IMR-90 (cell line): ENCODE data around the gene GDF3. TPM values are rescaled to one million over a fixed set of nuclear protein-coding genes. Genes with fewer than 3 reads are reported as not detected.

ENCODE experiments used
- ATAC-seq: fragments of 200-7000 bp; cut with Tn5 transposase; 2 replicates; pipeline ENCODE4 v1.9.1; 2020; ENCODE audit warnings: low read depth, mild to moderate bottlenecking, moderate library complexity
- BruUV-seq: library from RNA; stranded (reverse); fragments of 400-500 nt; replicated peaks from 2 replicates; lab custom pipeline; 2021; lab: Mats Ljungman, UMichigan
- CTCF ChIA-PET: fragments of 300-600 bp; formaldehyde crosslinking; extraction: SDS; loops from one replicate; lab custom pipeline; 2021; ENCODE audit warnings: antibody characterized with exemption; lab: Yijun Ruan, JAX
- POLR2A ChIA-PET: fragments of 300-600 bp; sonication (Branson Sonifier 250); formaldehyde crosslinking; loops from one replicate; lab custom pipeline; 2022; ENCODE audit warnings: antibody characterized with exemption; ENCODE audit not compliant: unreplicated experiment; lab: Charles Lee
- DNase-seq: peaks from one replicate; pipeline ENCODE4 v3.0.0; 2013
- H2AFZ ChIP-seq: replicated peaks from 2 replicates; pipeline ENCODE3; 2013; ENCODE audit warnings: low read length, mild to moderate bottlenecking; ENCODE audit not compliant: poor library complexity
- H2AK5ac ChIP-seq: 2 replicates; pipeline ENCODE4 v1.6.1; 2013; ENCODE audit warnings: low read depth, low read length, inconsistent platforms
- H2AK9ac ChIP-seq: replicated peaks from 2 replicates; pipeline ENCODE3; 2013; ENCODE audit warnings: mild to moderate bottlenecking, low read depth, low read length, moderate library complexity; ENCODE audit not compliant: poor library complexity
- H2BK120ac ChIP-seq: 2 replicates; pipeline ENCODE4 v1.6.1; 2013; ENCODE audit warnings: low read depth, low read length, inconsistent platforms
- H2BK15ac ChIP-seq: 3 replicates; pipeline ENCODE4 v1.6.1; 2013; ENCODE audit warnings: low read depth, low read length, inconsistent platforms
- H2BK20ac ChIP-seq: 2 replicates; pipeline ENCODE4 v1.6.1; 2013; ENCODE audit warnings: low read depth, mild to moderate bottlenecking, inconsistent platforms, low read length, moderate library complexity
- H2BK5ac ChIP-seq: 2 replicates; pipeline ENCODE4 v1.6.1; 2013; ENCODE audit warnings: mild to moderate bottlenecking, low read depth, low read length, inconsistent platforms; ENCODE audit not compliant: poor library complexity, severe bottlenecking
- H3K14ac ChIP-seq: replicated peaks from 2 replicates; pipeline ENCODE4 v1.6.1; 2013; ENCODE audit warnings: low read depth, low read length, inconsistent platforms
- H3K18ac ChIP-seq: 2 replicates; pipeline ENCODE4 v1.6.1; 2013; ENCODE audit warnings: low read depth, low read length, control low read depth
- H3K23ac ChIP-seq: 2 replicates; pipeline ENCODE4 v1.6.1; 2013; ENCODE audit warnings: low read depth, low read length, inconsistent platforms
- H3K27ac ChIP-seq: 2 replicates; pipeline ENCODE4 v1.5.1; 2013; ENCODE audit warnings: mild to moderate bottlenecking, control low read depth, low read length; ENCODE audit not compliant: insufficient read depth
- H3K27me3 ChIP-seq: 2 replicates; pipeline ENCODE4 v1.6.1; 2013; ENCODE audit warnings: low read length; ENCODE audit not compliant: control insufficient read depth, insufficient read depth
- H3K36me3 ChIP-seq: 2 replicates; pipeline ENCODE4 v1.6.1; 2013; ENCODE audit warnings: low read length, mixed read lengths; ENCODE audit not compliant: control insufficient read depth, insufficient read depth
- H3K4ac ChIP-seq: 2 replicates; pipeline ENCODE4 v1.6.1; 2013; ENCODE audit warnings: low read depth, low read length, inconsistent platforms
- H3K4me1 ChIP-seq: 2 replicates; pipeline ENCODE4 v1.6.1; 2013; ENCODE audit warnings: low read length, mixed read lengths; ENCODE audit not compliant: control insufficient read depth, insufficient read depth
- H3K4me2 ChIP-seq: 2 replicates; pipeline ENCODE4 v1.6.1; 2013; ENCODE audit warnings: low read depth, mild to moderate bottlenecking, control low read depth, low read length, moderate library complexity
- H3K4me3 ChIP-seq: 2 replicates; pipeline ENCODE4 v1.5.1; 2013; ENCODE audit warnings: low read depth, mild to moderate bottlenecking, control low read depth, low read length, moderate library complexity; ENCODE audit not compliant: insufficient read depth
- H3K56ac ChIP-seq: 2 replicates; pipeline ENCODE4 v1.6.1; 2013; ENCODE audit warnings: low read length, inconsistent platforms; ENCODE audit not compliant: insufficient read depth; ENCODE audit errors: extremely low read depth
- H3K79me1 ChIP-seq, 2 experiments: 2 replicates each; pipeline ENCODE4 v1.6.1; 2013; ENCODE audit warnings: low read length in 2 of 2, inconsistent platforms in 1 of 2, low read depth in 1 of 2
- H3K9ac ChIP-seq: 2 replicates; pipeline ENCODE4 v1.6.1; 2013; ENCODE audit warnings: low read depth, low read length, control low read depth
- H3K9me1 ChIP-seq: 2 replicates; pipeline ENCODE4 v1.6.1; 2013; ENCODE audit warnings: low read length, inconsistent platforms; ENCODE audit not compliant: insufficient read depth
- H3K9me3 ChIP-seq: 2 replicates; pipeline ENCODE4 v1.6.1; 2013; ENCODE audit warnings: low read length; ENCODE audit not compliant: control insufficient read depth, insufficient read depth
- H4K20me1 ChIP-seq: 2 replicates; pipeline ENCODE4 v1.6.1; 2013; ENCODE audit warnings: low read length, inconsistent platforms; ENCODE audit not compliant: insufficient read depth
- H4K5ac ChIP-seq: 2 replicates; pipeline ENCODE4 v1.6.1; 2013; ENCODE audit warnings: mild to moderate bottlenecking, low read depth, low read length, control low read depth
- H4K8ac ChIP-seq, 2 experiments: 2 replicates each; pipeline ENCODE4 v1.6.1; 2013; ENCODE audit warnings: low read depth in 2 of 2, low read length in 2 of 2, control low read depth in 1 of 2, inconsistent platforms in 1 of 2
- H4K91ac ChIP-seq: 2 replicates; pipeline ENCODE4 v1.6.1; 2013; ENCODE audit warnings: low read depth, low read length, inconsistent platforms; ENCODE audit not compliant: insufficient read depth
- CEBPB ChIP-seq: IDR thresholded peaks from 2 replicates; pipeline ENCODE4 v1.6.1; 2012; ENCODE audit warnings: low read depth, low read length, improper control_type of control experiment
- RCOR1 ChIP-seq: IDR thresholded peaks from 2 replicates; pipeline ENCODE4 v1.6.1; 2012; ENCODE audit warnings: mild to moderate bottlenecking, low read length, improper control_type of control experiment; ENCODE audit not compliant: insufficient replicate concordance
- WGBS, 2 experiments: methylation state at CpG; one replicate each; pipeline versions ENCODE4 v1.1.5 to v1.1.7; 2013; ENCODE audit warnings: missing lambda C conversion rate in 2 of 2; ENCODE audit not compliant: insufficient read length in 1 of 2; ENCODE audit errors: extremely low coverage in 2 of 2; 5-methylcytosine and 5-hydroxymethylcytosine counted together
- dilution Hi-C: fragments of 300-500 bp; cut with HindIII; formaldehyde crosslinking; loops from one replicate; pipeline ENCODE4 v1.14.3; 2018; ENCODE audit warnings: low sequenced_read_pairs; ENCODE audit not compliant: unreplicated experiment
- in situ Hi-C: fragments of 300-500 bp; cut with MboI; formaldehyde crosslinking; loops from 3 replicates; pipeline ENCODE4 v1.14.3; 2019; ENCODE audit warnings: low sequenced_read_pairs, inconsistent platforms, mixed read lengths
- intact Hi-C: fragments of 100-400 bp; cut with micrococcal nuclease; formaldehyde crosslinking; loops from 2 replicates; pipeline ENCODE4 v1.10.0; 2022
- polyA plus RNA-seq, 3 experiments: library from polyadenylated mRNA; depleted of rRNA; stranded (reverse); fragments of >200 nt; gene quantifications; 2 replicates each; pipeline ENCODE4 v1.2.3, GENCODE V29; 2012; ENCODE audit warnings: low replicate concordance in 1 of 3
- total RNA-seq: library from RNA; depleted of rRNA; stranded (reverse); fragments of >200 nt; gene quantifications from 2 replicates; pipeline ENCODE4 v1.2.3, GENCODE V29; 2012

Gene GDF3
- total and polyA plus RNA-seq, 2 of the 4 experiments (the other 2 are of a cell fraction): not detected

DNA sequence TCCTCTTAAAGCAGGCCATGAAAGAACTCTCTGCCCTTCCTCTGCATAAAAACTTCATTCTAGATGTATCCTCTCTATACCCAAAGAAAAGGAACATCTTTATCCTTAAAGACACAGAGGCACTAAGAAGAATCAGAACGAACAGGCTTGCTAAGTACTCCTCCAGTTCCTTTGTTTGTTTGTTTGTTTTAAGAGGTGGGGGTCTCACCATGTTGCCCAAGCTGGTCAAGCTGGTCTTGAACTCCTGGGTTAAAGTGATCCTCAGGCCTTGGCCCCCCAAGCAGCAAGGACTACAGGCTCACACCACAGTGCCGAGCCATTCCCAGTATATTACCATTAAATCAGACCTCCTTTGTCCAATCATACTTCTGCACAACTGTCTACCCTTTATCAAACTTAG is 14.0 kb downstream of the GDF3 start:
- Histone ChIP-seq H3K4ac (no peak overlapping the region), H3K23ac (no peak overlapping the region), H3K4me1 (no peaks in the 10 kb centered on the region), H3K18ac (no peak overlapping the region), H3K79me1 (no peaks in the 10 kb centered on the region), H3K56ac (no peak overlapping the region), H3K36me3 (no peaks in the 10 kb centered on the region), H3K4me3 (no peak overlapping the region), H2AFZ (no peak overlapping the region), H3K14ac (no peak overlapping the region), H4K5ac (no peak overlapping the region), H3K27ac (no peak overlapping the region), H2BK15ac (no peak overlapping the region), H2AK5ac (no peak overlapping the region), H3K9ac (no peak overlapping the region), H4K8ac (no peak overlapping the region), H4K91ac (no peak overlapping the region), H3K9me3 (no peaks in the 10 kb centered on the region), H2BK120ac (no peak overlapping the region), H2AK9ac (no peak overlapping the region), H2BK20ac (no peak overlapping the region), H3K9me1 (no peaks in the 10 kb centered on the region), H4K20me1 (no peaks in the 10 kb centered on the region), H2BK5ac (no peak overlapping the region), H3K4me2 (no peak overlapping the region), H3K27me3 (no peaks in the 10 kb centered on the region)
- POLR2A ChIA-PET: no interaction called here
- in situ Hi-C loops (no loop called here), intact Hi-C loops (no loop called here), dilution Hi-C loops (no loop called here)
- BruUV-seq: no TSS peak
- ATAC-seq (no peak), DNase-seq (no peak)
- CTCF ChIA-PET: no interaction called here
- no CpG with 5 or more reads among the region's 2 CpGs for WGBS, 2 experiments
- TF ChIP-seq RCOR1 (no peak), CEBPB (no peak)
